ENCODE data around the gene ZMYND19.
"Not testable (repeated sequence)": the region's sequence is repeated elsewhere in the genome, so short reads cannot be mapped to it uniquely, and the experiment has no call there.

ZMYND19 gene

GRCh38 chr9:137614631-137615386 lies 24.5 kb upstream of the ZMYND19 start:
- DNase-seq (ENCODE audit: low spot score) = no peak

DNA sequence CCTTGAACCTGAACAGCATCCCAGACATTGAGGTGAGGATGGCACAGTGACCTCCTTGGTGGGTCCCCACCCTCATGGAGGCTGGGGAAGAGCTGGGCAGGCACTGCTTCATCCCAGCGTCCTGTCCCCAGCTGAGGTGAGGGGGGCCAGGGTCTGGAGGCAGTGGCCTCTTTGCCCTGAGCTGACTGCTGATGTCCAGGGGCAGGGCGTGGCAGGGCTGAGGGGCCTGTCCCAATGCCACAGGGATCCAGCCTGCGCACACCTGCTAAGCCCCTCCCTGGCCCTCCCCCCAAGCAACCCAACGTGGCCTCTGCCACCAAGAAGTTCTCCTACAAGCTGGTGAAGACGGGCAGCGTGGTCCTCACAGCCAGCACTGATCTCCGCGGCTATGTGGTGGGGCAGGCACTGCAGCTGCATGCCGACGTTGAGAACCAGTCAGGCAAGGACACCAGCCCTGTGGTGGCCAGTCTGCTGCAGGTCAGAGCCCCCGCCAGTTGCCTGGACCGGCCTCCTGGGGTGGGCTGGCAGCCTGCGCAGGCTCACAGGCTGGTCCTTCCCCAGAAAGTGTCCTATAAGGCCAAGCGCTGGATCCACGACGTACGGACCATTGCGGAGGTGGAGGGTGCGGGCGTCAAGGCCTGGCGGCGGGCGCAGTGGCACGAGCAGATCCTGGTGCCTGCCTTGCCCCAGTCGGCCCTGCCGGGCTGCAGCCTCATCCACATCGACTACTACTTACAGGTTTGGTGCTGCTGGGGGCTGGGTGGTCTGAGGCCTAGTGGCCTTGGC lies 23.6 kb upstream of the ZMYND19 start:
- DNase-seq (ENCODE audit: low spot score) = no peak

- DNase-seq (ENCODE audit: low spot score) = no peak
These were observed 22.9 kb upstream of the ZMYND19 start for GRCh38 chr9:137613259-137613658.

GRCh38 chr9:137612741-137613142 lies 22.4 kb upstream of the ZMYND19 start:
- DNase-seq (ENCODE audit: low spot score) = no peak

- DNase-seq (ENCODE audit: low spot score) = no peak
These were observed 21.6 kb upstream of the ZMYND19 start for GRCh38 chr9:137611623-137612609.

- DNase-seq (ENCODE audit: low spot score) = no peak
These were observed 20.6 kb upstream of the ZMYND19 start for GRCh38 chr9:137610944-137611343.

DNA sequence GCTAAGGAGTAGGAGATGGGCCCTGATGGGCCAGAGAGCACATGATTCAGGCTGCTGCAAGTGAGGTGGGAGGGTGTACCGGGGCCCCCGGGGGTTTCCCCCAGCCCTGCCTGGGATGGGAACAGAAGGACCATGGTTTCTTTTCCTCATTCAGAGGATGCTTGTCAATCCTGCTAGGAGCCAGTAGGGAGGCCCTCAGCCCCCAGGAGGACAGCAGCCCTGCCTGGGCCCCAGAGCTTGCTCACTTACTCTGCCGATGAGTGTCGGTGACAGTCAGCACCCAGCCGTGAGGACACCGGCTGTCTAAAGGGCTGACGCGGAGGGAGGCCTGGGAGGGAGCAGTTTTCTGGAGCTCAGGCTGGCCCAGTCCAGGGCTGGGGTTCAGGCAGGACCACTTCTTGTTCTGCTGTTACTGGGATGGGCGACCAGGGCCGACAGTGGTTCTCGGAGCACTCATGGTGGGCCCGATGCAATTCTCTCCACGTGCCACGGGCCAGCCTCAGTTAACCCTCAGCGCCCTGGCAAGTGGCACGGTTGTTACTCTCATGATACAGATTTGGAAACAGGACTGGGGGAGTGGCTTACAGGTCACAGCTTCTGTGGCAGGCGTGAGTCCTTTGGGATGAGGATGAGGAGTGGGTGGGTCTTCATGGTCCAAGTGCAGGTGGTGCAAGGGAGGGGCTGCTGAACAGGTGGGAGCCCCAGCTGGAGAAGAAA lies 17.0 kb upstream of the ZMYND19 start:
- no peak for DNase-seq (ENCODE audit: low spot score)

DNA sequence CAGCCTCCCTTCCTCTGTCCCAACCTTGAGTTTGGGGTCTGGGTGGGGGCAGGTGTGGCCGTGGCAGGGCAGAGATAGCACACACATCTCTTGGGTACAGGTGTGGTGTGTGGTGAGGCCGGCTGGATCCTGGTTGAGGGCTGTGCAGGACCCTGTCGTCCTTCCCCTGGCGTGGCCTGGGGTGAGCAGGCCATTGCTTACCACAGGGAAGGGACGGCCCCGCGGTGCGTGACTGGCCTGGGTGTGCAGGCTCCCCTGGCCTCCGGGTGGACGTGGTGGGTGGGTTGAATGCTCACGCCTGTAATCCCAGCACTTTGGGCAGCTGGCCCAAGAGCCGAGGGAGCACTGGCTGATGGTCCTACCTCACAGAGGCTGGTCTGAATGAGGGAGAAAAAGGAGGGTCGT lies 16.4 kb upstream of the ZMYND19 start:
- DNase-seq (ENCODE audit: low spot score) = no peak

GRCh38 chr9:137606005-137606621 lies 15.8 kb upstream of the ZMYND19 start:
- no peak for DNase-seq (ENCODE audit: low spot score)

- DNase-seq (ENCODE audit: low spot score) = peak; percentile 95
These were observed 15.1 kb upstream of the ZMYND19 start, which contains the start of gene ARRDC1 for GRCh38 chr9:137605121-137606004. Gene ARRDC1 (plus strand): TSS chr9:137605686. CDS start chr9:137605718, 32 bp downstream.

DNA sequence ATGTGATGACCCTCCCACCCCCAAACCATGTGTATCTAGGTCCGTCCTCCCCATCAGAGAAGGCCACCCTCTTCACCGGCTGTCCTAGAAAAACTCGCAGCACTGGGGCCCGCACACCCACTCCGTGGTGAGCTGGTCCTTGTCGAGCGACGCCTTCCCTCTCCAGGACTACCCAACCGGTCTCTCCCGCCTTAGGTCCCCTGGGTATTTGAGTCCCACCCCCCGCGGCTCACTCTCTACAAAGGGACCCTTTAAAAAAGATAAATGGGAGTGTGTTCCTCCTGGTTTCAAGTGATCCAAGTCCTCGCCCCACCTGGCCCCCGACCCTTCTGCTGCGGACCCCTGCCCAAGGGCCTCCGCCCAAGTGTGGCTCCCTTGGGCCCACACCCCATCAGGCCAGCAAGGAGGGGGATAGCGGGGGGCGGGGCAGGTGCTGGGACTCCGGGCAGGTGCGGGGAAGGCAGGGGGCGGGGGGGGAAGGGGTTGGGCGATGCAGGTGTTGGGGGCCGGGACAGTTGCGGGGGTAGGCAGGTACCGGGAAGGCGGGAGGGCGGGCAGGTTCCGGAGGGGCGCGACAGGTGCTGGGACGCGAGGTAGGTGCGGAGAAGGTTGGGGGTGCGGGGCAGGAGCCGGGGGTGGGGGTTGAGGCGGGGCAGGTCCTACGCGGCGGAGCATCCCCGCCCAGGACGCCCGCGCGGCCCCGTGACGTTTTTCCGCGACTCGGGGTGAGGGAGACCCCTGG lies 14.2 kb upstream of the ZMYND19 start:
- no peak for DNase-seq (ENCODE audit: low spot score)

DNA sequence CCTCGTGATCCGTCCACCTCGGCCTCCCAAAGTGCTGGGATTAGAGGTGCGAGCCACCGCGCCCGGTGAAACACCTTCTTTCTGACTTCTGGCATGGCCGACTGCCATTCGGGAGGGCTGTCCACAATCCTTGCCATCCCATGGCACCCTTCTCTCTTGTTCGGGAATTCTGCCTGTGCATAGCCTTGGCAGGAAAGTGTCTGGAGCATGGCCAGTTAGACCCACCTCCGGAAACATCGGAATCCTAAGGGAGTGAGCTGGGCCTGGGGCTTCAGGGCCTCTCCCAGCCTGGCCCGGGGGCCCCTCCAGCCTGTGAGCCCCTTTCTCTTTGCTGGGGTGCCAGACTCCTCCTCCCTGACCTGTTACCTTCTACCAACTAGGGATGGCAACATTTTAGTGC lies 13.6 kb upstream of the ZMYND19 start:
- DNase-seq (ENCODE audit: low spot score) = no peak

DNA sequence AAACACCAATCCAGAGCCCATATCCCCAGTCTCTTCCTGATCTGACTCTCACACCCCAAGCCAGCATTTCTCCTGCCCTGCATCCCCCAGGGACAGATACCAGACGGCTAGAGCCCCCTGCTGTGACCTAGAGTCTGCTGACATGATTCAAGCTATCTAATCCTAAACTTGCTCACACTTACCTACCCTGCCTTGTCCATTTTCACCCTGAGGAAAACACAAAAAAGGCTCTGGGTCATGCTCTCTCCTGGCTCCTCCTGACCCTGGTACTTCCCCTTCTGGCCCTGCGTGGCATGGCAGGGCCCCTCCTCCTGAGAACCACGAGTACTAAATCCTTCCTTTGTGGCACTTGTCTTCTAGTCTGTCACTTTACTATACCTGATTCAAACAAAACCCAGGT lies 12.3 kb upstream of the ZMYND19 start:
- peak; percentile 57 for DNase-seq (ENCODE audit: low spot score)

GRCh38 chr9:137598943-137599342 lies 8.6 kb upstream of the ZMYND19 start:
- no peak for DNase-seq (ENCODE audit: low spot score)

- DNase-seq (ENCODE audit: low spot score) = not testable (repeated sequence)
These were observed 6.3 kb upstream of the ZMYND19 start for GRCh38 chr9:137596577-137596976.

- DNase-seq (ENCODE audit: low spot score) = no peak
These were observed 2.9 kb upstream of the ZMYND19 start for GRCh38 chr9:137593176-137593575.

DNA sequence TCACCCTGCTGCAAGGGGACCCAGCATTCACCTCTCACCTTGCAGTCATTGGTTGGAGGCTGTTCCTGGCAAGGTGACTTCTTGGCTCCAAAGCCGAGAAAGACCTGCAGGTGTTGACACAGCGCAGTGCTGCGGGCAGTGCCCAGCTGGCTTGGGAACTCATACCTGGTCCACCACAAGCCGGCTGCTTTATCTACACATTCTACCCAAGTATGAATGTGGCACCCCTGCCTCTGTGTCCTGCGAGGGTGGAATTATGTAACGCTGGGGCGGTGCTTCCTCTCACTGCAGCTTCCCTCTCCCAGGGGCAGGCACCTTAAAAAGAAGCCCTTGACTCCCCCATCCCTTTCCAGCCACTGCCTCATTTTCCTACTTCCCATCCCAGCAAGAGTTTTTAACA lies 2.5 kb upstream of the ZMYND19 start:
- no peak for DNase-seq (ENCODE audit: low spot score)

- no peak for DNase-seq (ENCODE audit: low spot score)
These were observed 216 bp downstream of the ZMYND19 start for GRCh38 chr9:137590123-137590468.

DNA sequence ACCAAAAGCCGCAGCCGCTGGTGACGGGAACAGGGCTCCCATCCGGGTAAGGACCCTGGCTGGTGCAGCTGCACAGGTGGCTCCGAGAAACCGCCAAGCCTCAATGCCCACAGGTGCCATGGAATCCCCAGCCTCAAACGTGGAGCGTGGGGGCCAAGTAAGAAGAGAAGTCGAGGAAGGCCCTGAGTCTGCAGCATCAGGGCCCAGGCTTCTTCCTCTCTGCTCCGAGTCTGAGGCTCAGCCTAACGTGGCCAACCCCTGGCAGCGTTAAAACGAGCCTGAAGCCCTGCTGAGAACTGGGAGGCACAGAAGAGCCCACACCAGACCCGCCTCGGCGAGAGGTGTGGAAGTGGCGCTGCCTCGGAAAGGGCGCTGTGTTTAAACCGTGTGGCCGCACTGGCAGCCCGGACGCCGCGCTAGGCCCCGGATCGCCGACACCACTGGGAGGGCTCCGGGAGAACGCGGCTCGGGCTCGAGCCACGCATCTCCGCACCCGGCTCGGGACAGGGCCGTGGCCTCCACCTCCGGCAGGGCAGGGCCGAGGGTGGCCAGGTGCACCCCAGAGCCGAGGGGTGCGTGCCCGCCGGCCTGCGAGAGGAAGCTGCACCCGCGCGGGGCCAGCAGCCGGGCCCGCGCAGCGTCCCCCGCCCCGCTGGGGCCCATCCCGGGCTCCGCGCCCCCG lies 730 bp downstream of the ZMYND19 start:
- peak; percentile 47 for DNase-seq (ENCODE audit: low spot score)

Measured in NAMALWA (cell line).